ENCODE measurements around the gene PCDHB4. TPM values are rescaled to one million over a fixed set of nuclear protein-coding genes. Genes with fewer than 3 reads are reported as not detected.
"Not testable (repeated sequence)": the region's sequence is repeated elsewhere in the genome, so short reads cannot be mapped to it uniquely, and the experiment has no call there.

PCDHB4 gene
- polyA plus RNA-seq, 5 donors = 1.7 to 3.0 (median 2.9) TPM

GRCh38 chr5:141137346-141137745 is 15.7 kb downstream of the PCDHB4 start:
- not testable (repeated sequence) for DNase-seq

GRCh38 chr5:141149812-141150211 is 28.2 kb downstream of the PCDHB4 start, which contains the start of gene PCDHB6:
PCDHB6 (plus strand) TSS chr5:141150057; CDS start chr5:141150258, 201 bp downstream.
- DNase-seq = peak in 1 of 2 donors; percentile 6

GRCh38 chr5:141150224-141150992 is 28.8 kb downstream of the PCDHB4 start:
- no peak for DNase-seq

DNA sequence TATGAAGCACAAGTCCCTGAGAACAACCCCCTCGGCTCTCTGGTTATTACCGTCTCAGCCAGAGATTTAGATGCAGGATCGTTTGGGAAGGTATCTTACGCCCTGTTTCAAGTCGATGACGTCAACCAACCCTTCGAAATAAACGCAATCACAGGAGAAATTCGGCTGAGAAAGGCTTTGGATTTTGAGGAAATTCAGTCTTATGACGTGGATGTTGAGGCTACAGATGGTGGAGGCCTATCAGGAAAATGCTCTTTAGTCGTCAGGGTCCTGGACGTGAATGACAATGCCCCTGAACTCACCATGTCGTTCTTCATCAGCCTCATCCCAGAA is 29.3 kb downstream of the PCDHB4 start:
- no peak for DNase-seq

DNA sequence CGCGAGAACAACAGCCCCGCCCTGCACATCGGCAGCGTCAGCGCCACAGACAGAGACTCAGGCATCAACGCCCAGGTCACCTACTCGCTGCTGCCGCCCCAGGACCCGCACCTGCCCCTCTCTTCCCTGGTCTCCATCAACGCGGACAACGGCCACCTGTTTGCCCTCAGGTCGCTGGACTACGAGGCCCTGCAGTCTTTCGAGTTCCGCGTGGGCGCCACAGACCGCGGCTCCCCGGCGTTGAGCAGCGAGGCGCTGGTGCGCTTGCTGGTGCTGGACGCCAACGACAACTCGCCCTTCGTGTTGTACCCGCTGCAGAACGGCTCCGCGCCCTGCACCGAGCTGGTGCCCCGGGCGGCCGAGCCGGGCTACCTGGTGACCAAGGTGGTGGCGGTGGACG is 30.0 kb downstream of the PCDHB4 start:
- DNase-seq = not testable (repeated sequence)

DNA sequence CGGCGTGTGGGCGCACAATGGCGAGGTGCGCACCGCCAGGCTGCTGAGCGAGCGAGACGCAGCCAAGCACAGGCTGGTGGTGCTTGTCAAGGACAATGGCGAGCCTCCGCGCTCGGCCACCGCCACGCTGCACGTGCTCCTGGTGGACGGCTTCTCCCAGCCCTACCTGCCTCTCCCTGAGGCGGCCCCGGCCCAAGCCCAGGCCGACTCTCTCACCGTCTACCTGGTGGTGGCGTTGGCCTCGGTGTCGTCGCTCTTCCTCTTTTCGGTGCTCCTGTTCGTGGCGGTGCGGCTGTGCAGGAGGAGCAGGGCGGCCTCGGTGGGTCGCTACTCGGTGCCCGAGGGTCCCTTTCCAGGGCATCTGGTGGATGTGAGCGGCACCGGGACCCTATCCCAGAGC is 30.5 kb downstream of the PCDHB4 start:
- DNase-seq = not testable (repeated sequence)

DNA sequence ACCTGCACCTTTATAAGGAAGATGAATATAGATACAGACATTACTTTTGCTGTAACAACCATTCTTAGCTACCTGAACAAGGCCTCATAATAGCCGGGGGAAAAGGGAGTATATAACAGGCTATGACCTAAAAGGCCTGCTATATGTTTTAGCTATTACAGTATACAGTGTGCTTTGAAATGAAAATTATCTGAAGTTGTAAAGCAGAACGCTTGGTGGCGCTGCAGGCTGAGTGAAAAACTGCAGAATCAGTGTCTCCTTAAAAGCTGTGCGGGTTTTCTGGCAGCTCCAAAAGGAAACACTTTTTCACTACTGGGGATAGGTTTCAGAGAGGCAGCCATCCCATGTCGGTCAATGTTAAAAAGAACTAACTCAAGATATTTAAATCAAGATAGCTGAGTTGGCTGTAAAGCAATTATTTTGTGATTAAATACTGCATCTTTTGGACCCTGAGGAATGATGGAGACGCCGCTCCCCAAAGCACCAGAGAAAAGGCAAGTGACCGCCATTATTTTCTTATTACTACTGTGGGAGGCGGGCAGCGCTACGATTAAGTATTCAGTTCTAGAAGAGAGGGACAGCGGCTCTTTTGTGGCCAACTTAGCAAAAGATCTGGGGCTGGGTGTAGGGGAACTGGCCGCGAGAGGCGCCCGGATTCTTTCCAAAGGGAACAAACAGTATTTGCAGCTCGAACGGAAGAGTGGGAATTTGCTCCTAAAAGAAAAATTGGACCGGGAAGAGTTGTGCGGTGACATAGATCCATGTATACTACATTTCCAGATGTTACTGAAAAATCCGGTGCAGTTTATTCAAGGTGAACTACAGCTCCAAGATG is 34.1 kb downstream of the PCDHB4 start:
- DNase-seq = no peak

GRCh38 chr5:141157356-141157755 is 35.7 kb downstream of the PCDHB4 start:
- DNase-seq = not testable (repeated sequence)

GRCh38 chr5:141157901-141158300 is 36.3 kb downstream of the PCDHB4 start:
- DNase-seq = not testable (repeated sequence)

DNA sequence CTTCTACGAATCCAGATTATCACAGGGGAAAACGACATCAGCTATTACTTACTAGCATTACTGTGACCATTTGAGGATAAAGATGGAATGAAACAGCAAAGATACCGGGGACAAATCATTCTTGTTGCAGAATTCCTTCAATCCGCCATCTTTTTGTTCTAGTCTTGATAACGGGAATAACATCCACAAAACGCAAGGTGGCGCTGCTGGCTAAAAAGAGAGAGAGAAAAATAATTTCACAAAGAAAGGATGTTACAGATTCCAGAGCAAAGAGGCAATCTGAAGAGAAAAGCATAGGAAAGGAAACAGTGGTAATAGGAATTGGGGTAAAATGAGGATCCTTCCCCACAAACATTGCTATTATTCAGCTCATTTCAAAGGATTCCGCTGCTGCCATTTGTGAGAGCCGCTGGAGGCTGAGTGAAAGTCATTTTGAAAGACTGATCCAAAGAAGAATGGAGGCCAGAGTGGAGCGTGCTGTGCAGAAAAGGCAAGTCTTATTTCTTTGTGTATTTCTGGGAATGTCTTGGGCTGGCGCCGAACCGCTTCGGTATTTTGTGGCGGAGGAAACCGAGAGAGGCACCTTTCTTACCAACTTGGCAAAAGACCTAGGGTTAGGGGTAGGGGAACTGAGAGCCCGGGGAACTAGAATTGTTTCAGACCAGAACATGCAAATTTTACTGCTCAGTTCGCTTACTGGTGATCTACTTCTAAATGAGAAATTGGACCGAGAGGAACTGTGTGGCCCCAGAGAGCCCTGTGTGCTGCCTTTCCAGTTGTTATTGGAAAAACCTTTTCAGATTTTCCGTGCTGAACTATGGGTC is 51.0 kb downstream of the PCDHB4 start, which contains the start of gene PCDHB7:
Gene PCDHB7 (plus strand): TSS at position 264 of the 824 bp plus-strand sequence. CDS start 192 bp downstream, at position 456.
- DNase-seq = peak; percentile 12 to 27

DNA sequence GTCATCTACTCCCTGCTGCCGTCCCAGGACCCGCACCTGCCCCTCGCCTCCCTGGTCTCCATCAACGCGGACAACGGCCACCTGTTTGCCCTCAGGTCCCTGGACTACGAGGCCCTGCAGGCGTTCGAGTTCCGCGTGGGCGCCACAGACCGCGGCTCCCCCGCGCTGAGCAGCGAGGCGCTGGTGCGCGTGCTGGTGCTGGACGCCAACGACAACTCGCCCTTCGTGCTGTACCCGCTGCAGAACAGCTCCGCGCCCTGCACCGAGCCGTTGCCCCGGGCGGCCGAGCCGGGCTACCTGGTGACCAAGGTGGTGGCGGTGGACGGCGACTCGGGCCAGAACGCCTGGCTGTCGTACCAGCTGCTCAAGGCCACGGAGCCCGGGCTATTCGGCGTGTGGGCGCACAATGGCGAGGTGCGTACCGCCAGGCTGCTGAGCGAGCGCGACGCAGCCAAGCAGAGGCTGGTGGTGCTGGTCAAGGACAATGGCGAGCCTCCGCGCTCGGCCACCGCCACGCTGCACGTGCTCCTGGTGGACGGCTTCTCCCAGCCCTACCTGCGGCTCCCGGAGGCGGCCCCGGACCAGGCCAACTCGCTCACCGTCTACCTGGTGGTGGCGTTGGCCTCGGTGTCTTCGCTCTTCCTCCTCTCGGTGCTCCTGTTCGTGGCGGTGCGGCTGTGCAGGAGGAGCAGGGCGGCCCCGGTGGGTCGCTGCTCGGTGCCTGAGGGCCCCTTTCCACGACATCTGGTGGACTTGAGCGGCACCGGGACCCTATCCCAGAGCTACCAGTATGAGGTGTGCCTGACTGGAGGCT is 52.9 kb downstream of the PCDHB4 start:
- DNase-seq = not testable (repeated sequence)

Other genes with a start within 250 kb of the PCDHB4 start
- gene PCDHA12, start 246.5 kb upstream of the PCDHB4 start, polyA plus RNA-seq (ENCODE audit: insufficient read depth in 1 of 5, insufficient read length in 5 of 5, low replicate concordance in 1 of 5) = under 1 TPM; 0.08 to 0.14 (median 0.09) TPM
- gene PCDHA13, start 239.7 kb upstream of the PCDHB4 start, polyA plus RNA-seq (ENCODE audit: insufficient read depth in 1 of 5, insufficient read length in 5 of 5, low replicate concordance in 1 of 5) = under 1 TPM; 0.08 to 0.42 (median 0.11) TPM
- gene PCDHAC1, start 195.5 kb upstream of the PCDHB4 start, polyA plus RNA-seq (ENCODE audit: insufficient read depth in 1 of 5, insufficient read length in 5 of 5, low replicate concordance in 1 of 5) = under 1 TPM; 0.23 to 0.53 (median 0.30) TPM
- 1 to 10 TPM; 2.4 to 4.3 (median 3.5) TPM for gene PCDHAC2, start 155.3 kb upstream of the PCDHB4 start, polyA plus RNA-seq (ENCODE audit: insufficient read depth in 1 of 5, insufficient read length in 5 of 5, low replicate concordance in 1 of 5)
- under 1 TPM; 0.06 to 0.20 (median 0.11) TPM for gene PCDHB1, start 70.4 kb upstream of the PCDHB4 start, polyA plus RNA-seq (ENCODE audit: insufficient read depth in 1 of 5, insufficient read length in 5 of 5, low replicate concordance in 1 of 5)
- gene PCDHB2, start 27.2 kb upstream of the PCDHB4 start, polyA plus RNA-seq (ENCODE audit: insufficient read depth in 1 of 5, insufficient read length in 5 of 5, low replicate concordance in 1 of 5) = 10 to 100 TPM in 1 of 5 donors, 1 to 10 TPM in 4; 5.7 to 11.9 (median 7.5) TPM
- 1 to 10 TPM; 1.9 to 3.4 (median 2.8) TPM for gene PCDHB3, start 21.3 kb upstream of the PCDHB4 start, polyA plus RNA-seq (ENCODE audit: insufficient read depth in 1 of 5, insufficient read length in 5 of 5, low replicate concordance in 1 of 5)
- gene PCDHB5, start 13.4 kb downstream of the PCDHB4 start, polyA plus RNA-seq (ENCODE audit: insufficient read depth in 1 of 5, insufficient read length in 5 of 5, low replicate concordance in 1 of 5) = 10 to 100 TPM in 3 of 5 donors, 1 to 10 TPM in 2; 9.1 to 15.4 (median 10.6) TPM
- 1 to 10 TPM; 2.5 to 3.7 (median 3.0) TPM for gene PCDHB6, start 28.2 kb downstream of the PCDHB4 start, polyA plus RNA-seq (ENCODE audit: insufficient read depth in 1 of 5, insufficient read length in 5 of 5, low replicate concordance in 1 of 5)
- gene PCDHB7, start 50.8 kb downstream of the PCDHB4 start, polyA plus RNA-seq (ENCODE audit: insufficient read depth in 1 of 5, insufficient read length in 5 of 5, low replicate concordance in 1 of 5) = 1 to 10 TPM; 3.9 to 6.0 (median 4.7) TPM
- gene PCDHB8, start 56.0 kb downstream of the PCDHB4 start, polyA plus RNA-seq (ENCODE audit: insufficient read depth in 1 of 5, insufficient read length in 5 of 5, low replicate concordance in 1 of 5) = 1 to 10 TPM; 1.1 to 2.5 (median 2.2) TPM
- gene PCDHB16, start 60.6 kb downstream of the PCDHB4 start, polyA plus RNA-seq (ENCODE audit: insufficient read depth in 1 of 5, insufficient read length in 5 of 5, low replicate concordance in 1 of 5) = 1 to 10 TPM; 4.7 to 6.6 (median 4.9) TPM
- 1 to 10 TPM; 3.1 to 5.6 (median 4.0) TPM for gene PCDHB9, start 65.3 kb downstream of the PCDHB4 start, polyA plus RNA-seq (ENCODE audit: insufficient read depth in 1 of 5, insufficient read length in 5 of 5, low replicate concordance in 1 of 5)
- gene PCDHB10, start 70.5 kb downstream of the PCDHB4 start, polyA plus RNA-seq (ENCODE audit: insufficient read depth in 1 of 5, insufficient read length in 5 of 5, low replicate concordance in 1 of 5) = 1 to 10 TPM; 5.0 to 7.5 (median 6.9) TPM
- 1 to 10 TPM; 1.7 to 4.5 (median 3.3) TPM for gene PCDHB11, start 77.8 kb downstream of the PCDHB4 start, polyA plus RNA-seq (ENCODE audit: insufficient read depth in 1 of 5, insufficient read length in 5 of 5, low replicate concordance in 1 of 5)
- 1 to 10 TPM; 4.3 to 6.6 (median 5.4) TPM for gene PCDHB12, start 86.9 kb downstream of the PCDHB4 start, polyA plus RNA-seq (ENCODE audit: insufficient read depth in 1 of 5, insufficient read length in 5 of 5, low replicate concordance in 1 of 5)
- 1 to 10 TPM; 3.9 to 6.0 (median 5.0) TPM for gene PCDHB13, start 92.1 kb downstream of the PCDHB4 start, polyA plus RNA-seq (ENCODE audit: insufficient read depth in 1 of 5, insufficient read length in 5 of 5, low replicate concordance in 1 of 5)
- 10 to 100 TPM in 1 of 5 donors, 1 to 10 TPM in 4; 9.1 to 10.3 (median 9.3) TPM for gene PCDHB14, start 101.5 kb downstream of the PCDHB4 start, polyA plus RNA-seq (ENCODE audit: insufficient read depth in 1 of 5, insufficient read length in 5 of 5, low replicate concordance in 1 of 5)
- 10 to 100 TPM in 3 of 5 donors, 1 to 10 TPM in 2; 9.4 to 13.2 (median 10.2) TPM for gene PCDHB15, start 123.6 kb downstream of the PCDHB4 start, polyA plus RNA-seq (ENCODE audit: insufficient read depth in 1 of 5, insufficient read length in 5 of 5, low replicate concordance in 1 of 5)
- under 1 TPM; 0.08 to 0.26 (median 0.17) TPM for gene SLC25A2, start 182.2 kb downstream of the PCDHB4 start, polyA plus RNA-seq (ENCODE audit: insufficient read depth in 1 of 5, insufficient read length in 5 of 5, low replicate concordance in 1 of 5)
- 100 to 1,000 TPM; 124 to 151 (median 140) TPM for gene TAF7, start 199.0 kb downstream of the PCDHB4 start, polyA plus RNA-seq (ENCODE audit: insufficient read depth in 1 of 5, insufficient read length in 5 of 5, low replicate concordance in 1 of 5)
- 1 to 10 TPM in 1 of 5 donors, under 1 TPM in 4; 0.50 to 1.0 (median 0.72) TPM for gene PCDHGA1, start 208.7 kb downstream of the PCDHB4 start, polyA plus RNA-seq (ENCODE audit: insufficient read depth in 1 of 5, insufficient read length in 5 of 5, low replicate concordance in 1 of 5)
- gene PCDHGA2, start 216.9 kb downstream of the PCDHB4 start, polyA plus RNA-seq (ENCODE audit: insufficient read depth in 1 of 5, insufficient read length in 5 of 5, low replicate concordance in 1 of 5) = 1 to 10 TPM; 3.0 to 7.3 (median 4.2) TPM
- 1 to 10 TPM; 2.0 to 3.9 (median 2.8) TPM for gene PCDHGA3, start 222.0 kb downstream of the PCDHB4 start, polyA plus RNA-seq (ENCODE audit: insufficient read depth in 1 of 5, insufficient read length in 5 of 5, low replicate concordance in 1 of 5)
- gene PCDHGB1, start 228.3 kb downstream of the PCDHB4 start, polyA plus RNA-seq (ENCODE audit: insufficient read depth in 1 of 5, insufficient read length in 5 of 5, low replicate concordance in 1 of 5) = 1 to 10 TPM; 1.2 to 1.7 (median 1.7) TPM
- 1 to 10 TPM; 1.9 to 3.3 (median 2.4) TPM for gene PCDHGA4, start 233.2 kb downstream of the PCDHB4 start, polyA plus RNA-seq (ENCODE audit: insufficient read depth in 1 of 5, insufficient read length in 5 of 5, low replicate concordance in 1 of 5)
- gene PCDHGB2, start 238.2 kb downstream of the PCDHB4 start, polyA plus RNA-seq (ENCODE audit: insufficient read depth in 1 of 5, insufficient read length in 5 of 5, low replicate concordance in 1 of 5) = 1 to 10 TPM; 4.0 to 6.0 (median 4.3) TPM
- gene PCDHGA5, start 242.3 kb downstream of the PCDHB4 start, polyA plus RNA-seq (ENCODE audit: insufficient read depth in 1 of 5, insufficient read length in 5 of 5, low replicate concordance in 1 of 5) = 1 to 10 TPM; 2.7 to 4.5 (median 3.7) TPM
- gene PCDHGB3, start 248.4 kb downstream of the PCDHB4 start, polyA plus RNA-seq (ENCODE audit: insufficient read depth in 1 of 5, insufficient read length in 5 of 5, low replicate concordance in 1 of 5) = 1 to 10 TPM; 2.0 to 3.0 (median 2.5) TPM

Measured in right lung (tissue), 5 donors.